Keratinocyte (primary cell): ENCODE results near the gene MAPRE3.

Experiments used
- CTCF ChIP-seq, 3 experiments: IDR thresholded peaks in 1 of 3; conservative IDR thresholded peaks in 1 of 3; optimal IDR thresholded peaks in 1 of 3; 2 replicates in 2 of 3; 3 replicates in 1 of 3; pipeline versions ENCODE3 to v1.5.1; 2011; ENCODE audit warnings: low read length in 3 of 3, mild to moderate bottlenecking in 3 of 3, moderate library complexity in 2 of 3, control low read depth in 1 of 3, inconsistent platforms in 1 of 3; ENCODE audit not compliant: insufficient read depth in 2 of 3; ENCODE audit errors: extremely low read depth in 1 of 3
- EZH2 ChIP-seq: IDR thresholded peaks from one replicate; pipeline ENCODE4 v1.6.1; 2012; ENCODE audit warnings: inconsistent platforms, mild to moderate bottlenecking, low read length, moderate library complexity

DNA sequence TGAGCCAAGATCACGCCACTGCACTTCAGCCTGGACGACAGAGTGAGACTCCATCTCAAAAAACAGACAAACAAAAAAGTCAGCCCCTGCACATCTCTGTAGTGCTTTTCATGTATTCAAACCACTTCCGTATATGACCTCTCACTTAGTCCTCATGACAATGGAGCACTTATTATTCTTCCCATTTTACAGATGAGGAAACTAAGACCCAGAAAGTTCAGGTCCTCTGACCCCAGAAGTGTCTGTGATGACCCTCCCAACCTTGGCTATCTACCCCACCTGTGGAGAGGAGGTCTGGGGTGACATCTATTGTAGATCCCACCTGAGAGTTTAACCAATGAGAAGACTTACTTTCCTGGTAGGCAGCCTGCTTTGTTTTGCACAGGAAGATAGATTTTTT, 21.6 kb upstream of the MAPRE3 start:
- TF ChIP-seq EZH2 (no peak), CTCF (optimal IDR thresholded peaks at IDR 0.05 in 1 of 3, IDR thresholded peaks at IDR 0.05 in 1 of 3, conservative IDR thresholded peaks at IDR 0.05 in 1 of 3; ENCODE audit: extremely low read depth in 1 of 3, insufficient read depth in 2 of 3, low read length in 3 of 3) (no peak)
